Astrocyte of the spinal cord (primary cell): Measurements from ENCODE around the gene ADAM19.

Experiments
- DNase-seq: peaks from one replicate; pipeline ENCODE4 v3.0.0; 2011; ENCODE audit warnings: low read depth, low spot score
- H3K4me3 ChIP-seq: 2 replicates; pipeline ENCODE4 v1.5.1; 2011; ENCODE audit warnings: low read depth, mild to moderate bottlenecking, low read length, moderate library complexity
- in situ Hi-C: cut with HindIII; loops from 2 replicates; pipeline ENCODE4 v1.10.0; 2017; ENCODE audit warnings: low sequenced_read_pairs
- TF ChIP-seq, protein P1 (sequence below): IDR thresholded peaks from 2 replicates; pipeline ENCODE4 v1.5.1; 2012; ENCODE audit warnings: low read depth, mild to moderate bottlenecking, low read length, inconsistent platforms

ADAM19 gene

DNA sequence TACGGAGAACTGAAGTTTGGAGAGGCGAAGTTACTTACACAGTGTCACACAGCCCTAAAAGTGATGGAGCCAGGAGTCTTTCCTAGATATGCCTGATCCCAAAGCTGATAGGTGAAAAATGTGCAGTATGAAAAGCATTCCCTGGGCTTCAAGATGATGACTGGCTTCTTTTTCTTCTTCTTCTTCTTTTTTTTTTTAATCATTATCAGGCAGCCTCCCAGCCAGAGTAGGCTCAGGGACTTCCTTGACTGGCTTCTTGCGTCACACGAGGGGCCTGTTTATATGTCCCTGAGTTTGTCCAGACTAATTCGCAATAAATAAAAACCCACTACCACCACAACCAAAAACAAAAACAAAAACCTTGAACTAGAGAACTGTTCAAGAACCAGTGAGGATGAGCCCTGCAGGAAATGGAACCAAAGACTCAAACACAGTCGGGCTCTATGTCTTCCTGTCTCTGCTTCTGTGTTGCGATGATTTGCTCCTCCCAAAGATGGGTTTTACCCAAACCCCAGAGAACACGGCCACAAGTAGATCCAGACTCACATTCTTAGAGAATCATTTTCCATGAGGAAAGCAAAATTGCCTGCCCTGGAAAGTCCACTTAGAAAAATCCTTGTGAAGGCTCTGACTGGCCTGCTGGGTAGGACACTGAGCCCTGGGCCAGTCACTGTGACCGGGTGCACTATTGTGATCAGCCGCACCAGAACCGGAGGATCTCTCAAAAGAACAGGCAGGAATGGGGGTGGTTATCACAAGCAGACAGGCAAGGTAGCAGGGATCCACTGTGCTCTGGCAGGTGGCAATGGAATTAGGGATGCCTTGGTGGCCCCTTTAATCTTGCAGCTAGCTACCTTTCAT, 38.0 kb upstream of the ADAM19 start:
- TF ChIP-seq, protein P1, sequence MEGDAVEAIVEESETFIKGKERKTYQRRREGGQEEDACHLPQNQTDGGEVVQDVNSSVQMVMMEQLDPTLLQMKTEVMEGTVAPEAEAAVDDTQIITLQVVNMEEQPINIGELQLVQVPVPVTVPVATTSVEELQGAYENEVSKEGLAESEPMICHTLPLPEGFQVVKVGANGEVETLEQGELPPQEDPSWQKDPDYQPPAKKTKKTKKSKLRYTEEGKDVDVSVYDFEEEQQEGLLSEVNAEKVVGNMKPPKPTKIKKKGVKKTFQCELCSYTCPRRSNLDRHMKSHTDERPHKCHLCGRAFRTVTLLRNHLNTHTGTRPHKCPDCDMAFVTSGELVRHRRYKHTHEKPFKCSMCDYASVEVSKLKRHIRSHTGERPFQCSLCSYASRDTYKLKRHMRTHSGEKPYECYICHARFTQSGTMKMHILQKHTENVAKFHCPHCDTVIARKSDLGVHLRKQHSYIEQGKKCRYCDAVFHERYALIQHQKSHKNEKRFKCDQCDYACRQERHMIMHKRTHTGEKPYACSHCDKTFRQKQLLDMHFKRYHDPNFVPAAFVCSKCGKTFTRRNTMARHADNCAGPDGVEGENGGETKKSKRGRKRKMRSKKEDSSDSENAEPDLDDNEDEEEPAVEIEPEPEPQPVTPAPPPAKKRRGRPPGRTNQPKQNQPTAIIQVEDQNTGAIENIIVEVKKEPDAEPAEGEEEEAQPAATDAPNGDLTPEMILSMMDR = no peak
- no peak overlapping the region for H3K4me3 ChIP-seq
- in situ Hi-C loops = no loop called here
- DNase-seq = no peak

DNA sequence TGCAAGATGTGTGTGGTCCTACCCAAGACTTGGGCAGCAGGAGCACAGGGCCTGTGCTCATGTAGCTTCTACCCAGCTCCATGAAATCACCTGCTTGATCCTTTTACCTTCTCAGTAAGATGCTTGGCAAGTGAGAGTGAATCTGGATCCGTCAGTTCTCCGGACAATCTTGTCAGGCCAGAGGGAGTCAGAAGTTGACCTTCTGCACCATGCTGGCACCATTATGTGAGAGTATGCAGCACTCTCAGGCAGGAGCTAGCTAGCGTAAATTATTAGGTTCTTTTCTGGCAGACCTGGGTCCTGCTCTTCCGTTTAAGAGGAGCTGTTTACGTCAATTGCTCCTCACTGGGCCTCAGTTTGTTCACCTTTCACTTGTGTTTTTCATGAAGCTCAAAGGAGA, 37.0 kb upstream of the ADAM19 start:
- no peak overlapping the region for H3K4me3 ChIP-seq

DNA sequence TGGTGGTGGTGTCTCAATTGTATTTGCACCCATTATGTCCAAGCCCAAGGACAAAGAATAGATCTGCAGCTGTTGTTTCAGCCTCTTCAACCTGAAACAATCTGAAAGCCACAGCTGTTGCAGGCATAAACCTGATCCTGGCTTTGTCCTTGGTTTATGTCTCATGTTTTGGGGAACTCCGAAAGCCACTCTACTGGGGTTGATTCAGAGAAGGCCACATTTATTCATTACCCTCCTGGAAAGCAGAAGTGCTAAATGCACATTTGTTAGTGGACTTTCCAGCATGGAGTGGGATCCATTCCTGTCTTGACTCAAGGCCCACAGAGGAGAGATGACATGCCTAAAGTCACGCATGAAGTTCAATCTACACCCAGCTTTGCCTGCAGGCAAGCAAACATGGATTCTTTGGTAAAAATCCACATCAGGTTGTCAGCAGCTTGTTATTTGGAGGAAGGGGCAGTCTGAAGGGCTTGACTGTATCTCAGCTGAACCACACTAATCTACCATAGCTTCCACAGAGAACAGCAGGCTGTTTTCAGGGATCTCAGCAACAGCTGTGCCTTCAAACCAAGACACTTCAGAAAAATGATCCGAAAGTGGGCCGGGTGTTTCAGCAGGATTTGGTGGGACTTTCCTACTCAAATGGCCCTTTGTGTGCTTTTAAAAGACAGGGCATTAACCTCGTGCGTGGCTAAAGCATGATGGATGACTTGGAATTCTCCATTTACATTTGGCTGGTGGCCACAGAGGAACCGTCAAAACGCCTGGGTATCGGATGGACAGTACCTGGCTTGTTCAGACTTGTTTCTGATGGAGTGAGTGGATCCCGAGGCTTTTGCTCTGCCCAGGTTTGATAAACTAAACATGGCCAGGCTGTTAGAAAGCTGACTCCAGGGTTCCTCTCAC, 36.2 kb upstream of the ADAM19 start:
- H3K4me3 ChIP-seq = no peak overlapping the region
- in situ Hi-C loops = no loop called here
- TF ChIP-seq, protein P1 = no peak
- no peak for DNase-seq

More for the DNA sequence above, 37.0 kb upstream of the ADAM19 start:
- DNase-seq = no peak
- TF ChIP-seq, protein P1 = no peak
- in situ Hi-C loops = no loop called here

DNA sequence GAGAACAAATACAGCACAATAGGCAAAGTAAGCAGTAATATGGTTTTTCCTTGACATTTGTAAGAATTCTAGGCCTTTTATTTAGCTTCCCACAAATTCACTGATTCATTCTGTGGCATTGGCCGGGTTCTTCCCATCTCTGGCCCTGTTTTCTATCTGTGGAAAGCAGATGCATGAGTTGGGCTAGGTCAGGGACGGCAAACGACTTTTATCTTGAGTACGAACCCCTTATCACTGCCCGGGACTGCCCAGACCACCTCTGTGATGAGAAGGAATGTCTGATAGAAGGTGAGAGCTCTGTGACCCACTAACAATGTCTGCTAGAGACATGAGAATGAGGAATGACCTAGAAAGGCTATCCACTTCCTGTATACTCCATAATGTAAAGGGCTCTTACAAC, 35.4 kb upstream of the ADAM19 start:
- no peak for DNase-seq
- TF ChIP-seq, protein P1 = no peak
- H3K4me3 ChIP-seq = no peak overlapping the region
- in situ Hi-C loops = no loop called here

DNA sequence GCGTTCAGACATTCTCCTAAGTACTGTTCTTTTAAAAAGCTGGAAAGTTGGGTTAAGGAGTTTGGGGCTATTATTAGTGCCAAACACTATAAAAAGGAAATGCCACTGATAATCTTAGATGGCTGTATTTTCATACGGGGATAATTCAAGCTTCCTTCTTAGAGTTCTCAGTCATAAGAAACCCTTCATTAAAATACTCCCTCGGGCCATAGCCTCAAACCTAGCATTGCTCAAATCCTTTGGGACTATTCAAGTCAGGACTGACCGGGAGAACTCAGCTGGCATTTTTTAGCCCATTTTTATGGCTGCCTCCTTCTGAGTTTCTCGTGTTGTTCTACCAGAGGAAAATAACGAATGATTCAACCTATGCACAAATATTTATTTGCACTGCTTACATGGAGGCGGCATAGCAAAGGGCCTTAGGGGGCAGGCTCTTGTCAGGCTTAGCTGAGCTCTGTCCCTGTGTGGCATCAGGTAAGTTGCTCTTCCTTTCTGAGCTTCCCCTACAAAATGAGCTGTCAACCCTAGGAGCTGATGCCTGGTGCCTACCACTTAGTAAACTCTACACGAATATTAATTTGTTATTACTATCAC, 33.5 kb upstream of the ADAM19 start:
- no peak overlapping the region for H3K4me3 ChIP-seq
- TF ChIP-seq, protein P1 = no peak
- no peak for DNase-seq
- in situ Hi-C loops = no loop called here

DNA sequence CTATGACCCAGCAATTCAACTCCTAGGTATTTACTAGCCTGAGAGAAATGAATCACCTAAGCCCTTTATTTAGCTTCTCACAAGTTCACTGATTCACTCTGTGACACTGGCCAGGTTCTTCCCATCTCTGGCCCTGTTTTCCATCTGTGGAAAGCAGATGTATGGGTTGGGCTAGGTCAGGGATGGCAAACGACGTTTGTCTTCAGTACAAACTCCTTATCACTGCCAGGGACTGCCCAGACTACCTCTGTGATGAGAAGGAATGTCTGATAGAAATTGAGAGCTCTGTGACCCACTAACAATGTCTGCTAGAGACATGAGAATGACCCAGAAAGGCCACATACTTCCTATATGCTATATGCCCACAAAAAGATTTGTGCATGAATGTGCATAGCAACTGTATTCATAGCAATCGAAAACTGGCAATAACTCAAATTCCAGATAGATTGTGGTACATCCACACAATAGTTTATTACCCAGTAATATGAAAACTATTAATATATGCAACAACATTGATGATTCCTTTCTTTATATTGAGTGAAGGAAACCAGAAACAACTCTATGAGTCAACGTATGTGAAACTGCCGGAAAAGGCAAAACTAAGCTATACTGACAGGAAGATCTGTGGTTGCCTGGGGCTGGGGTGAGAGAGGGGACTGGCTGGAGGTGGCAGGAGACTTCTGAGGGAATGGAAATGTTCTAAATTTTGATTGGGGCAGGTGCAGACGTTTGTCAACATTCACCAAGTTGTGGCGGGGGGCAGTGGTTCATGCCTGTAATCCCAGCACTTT, 32.0 kb upstream of the ADAM19 start:
- no peak overlapping the region for H3K4me3 ChIP-seq
- peak; percentile 57 for DNase-seq
- in situ Hi-C loops = no loop called here
- TF ChIP-seq, protein P1 = no peak
